ENCODE measurements around the gene GOLGA6L7.

The GOLGA6L7 gene

DNA sequence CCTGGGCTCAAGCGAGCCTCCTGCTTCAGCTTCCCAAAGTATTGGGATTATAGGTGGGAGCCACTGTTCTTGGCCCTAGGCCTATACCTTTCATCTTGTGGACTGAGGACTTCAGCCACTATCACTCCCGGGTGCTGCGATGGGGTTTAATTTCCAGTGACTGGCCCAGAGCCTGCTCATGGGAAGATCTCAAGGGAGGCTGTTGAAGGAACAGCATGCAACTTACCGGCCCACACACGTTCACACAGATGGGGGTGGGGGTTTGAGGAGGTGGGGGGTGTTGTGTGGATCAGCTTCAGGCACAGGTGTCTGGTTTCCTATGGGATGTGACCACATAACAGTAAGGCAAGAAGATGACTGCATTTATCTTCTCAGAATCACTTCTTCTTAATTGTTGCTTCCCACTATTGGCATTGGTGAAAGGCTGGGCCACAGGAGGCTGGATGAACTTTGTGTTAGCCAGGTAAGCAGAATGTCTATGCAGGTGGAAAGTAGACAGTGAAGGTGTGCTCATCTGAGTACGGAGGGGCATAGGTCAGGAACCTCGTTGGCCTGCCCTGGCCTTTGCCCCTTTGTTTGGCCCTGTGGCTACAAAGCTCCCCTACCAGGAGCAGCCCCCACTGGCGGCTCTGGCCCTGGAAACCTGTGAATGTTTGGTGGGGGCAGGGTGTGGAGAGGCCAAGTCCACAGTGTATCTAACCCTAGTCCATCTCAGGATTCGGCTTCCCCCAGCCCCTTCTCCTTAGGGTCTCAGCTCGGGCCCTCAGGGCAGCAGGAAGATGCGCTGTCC, 35.9 kb upstream of the GOLGA6L7 start:
- no peak for DNase-seq (ENCODE audit: low spot score)
- POLR2A ChIA-PET (ENCODE audit: low non-redundant PET), result no interaction called here
- CTCF ChIA-PET, result no interaction called here
- H3K27ac ChIP-seq, result no peak overlapping the region
- TF ChIP-seq, protein P1, sequence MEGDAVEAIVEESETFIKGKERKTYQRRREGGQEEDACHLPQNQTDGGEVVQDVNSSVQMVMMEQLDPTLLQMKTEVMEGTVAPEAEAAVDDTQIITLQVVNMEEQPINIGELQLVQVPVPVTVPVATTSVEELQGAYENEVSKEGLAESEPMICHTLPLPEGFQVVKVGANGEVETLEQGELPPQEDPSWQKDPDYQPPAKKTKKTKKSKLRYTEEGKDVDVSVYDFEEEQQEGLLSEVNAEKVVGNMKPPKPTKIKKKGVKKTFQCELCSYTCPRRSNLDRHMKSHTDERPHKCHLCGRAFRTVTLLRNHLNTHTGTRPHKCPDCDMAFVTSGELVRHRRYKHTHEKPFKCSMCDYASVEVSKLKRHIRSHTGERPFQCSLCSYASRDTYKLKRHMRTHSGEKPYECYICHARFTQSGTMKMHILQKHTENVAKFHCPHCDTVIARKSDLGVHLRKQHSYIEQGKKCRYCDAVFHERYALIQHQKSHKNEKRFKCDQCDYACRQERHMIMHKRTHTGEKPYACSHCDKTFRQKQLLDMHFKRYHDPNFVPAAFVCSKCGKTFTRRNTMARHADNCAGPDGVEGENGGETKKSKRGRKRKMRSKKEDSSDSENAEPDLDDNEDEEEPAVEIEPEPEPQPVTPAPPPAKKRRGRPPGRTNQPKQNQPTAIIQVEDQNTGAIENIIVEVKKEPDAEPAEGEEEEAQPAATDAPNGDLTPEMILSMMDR (conservative IDR thresholded peaks at IDR 0.05; ENCODE audit: low read depth), result no peak

DNA sequence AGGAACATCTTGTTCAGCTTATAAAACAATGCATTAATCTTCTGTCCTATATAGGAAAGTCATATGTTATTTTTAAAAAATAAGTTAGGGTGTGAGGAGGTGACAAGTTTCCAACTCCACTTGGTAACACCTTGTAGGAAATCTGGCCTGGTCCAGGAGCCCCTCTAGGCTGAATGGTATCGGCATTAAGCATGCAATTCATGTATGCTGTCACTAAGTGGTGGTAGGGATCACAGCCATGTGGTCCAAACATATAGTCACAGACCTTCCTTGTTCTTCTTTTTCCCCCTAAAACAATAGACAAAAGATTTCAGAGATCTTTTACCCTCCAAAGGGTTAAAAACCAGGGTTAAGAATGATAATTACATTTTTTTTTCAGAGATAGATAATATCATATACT, 33.2 kb upstream of the GOLGA6L7 start:
- no peak overlapping the region for H3K27ac ChIP-seq
- TF ChIP-seq, protein P1 (conservative IDR thresholded peaks at IDR 0.05; ENCODE audit: low read depth), result no peak
- ChIA-PET CTCF (no interaction called here), POLR2A (ENCODE audit: low non-redundant PET) (no interaction called here)
- DNase-seq (ENCODE audit: low spot score), result no peak

DNA sequence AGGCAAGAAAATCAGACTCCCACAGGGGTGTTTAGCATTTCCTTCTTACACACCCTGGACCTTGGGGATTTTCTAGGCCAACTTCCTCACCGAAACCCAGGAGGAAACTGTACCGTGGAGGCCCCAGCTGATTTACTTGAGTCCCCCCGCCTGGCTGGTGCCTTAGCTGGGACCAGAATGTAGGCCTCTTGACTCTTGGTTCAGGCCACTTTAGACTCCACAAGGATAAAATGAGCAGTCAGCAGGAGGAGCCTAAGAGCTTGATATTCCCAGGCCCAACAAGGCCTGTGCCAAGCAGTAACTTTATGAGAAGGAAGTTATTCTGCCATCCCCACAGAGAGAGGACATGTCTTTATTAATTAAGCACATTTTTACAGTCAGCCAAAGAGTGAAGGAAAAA, 32.7 kb upstream of the GOLGA6L7 start:
- ChIA-PET POLR2A (ENCODE audit: low non-redundant PET) (no interaction called here), CTCF (no interaction called here)
- TF ChIP-seq, protein P1 (conservative IDR thresholded peaks at IDR 0.05; ENCODE audit: low read depth), result no peak
- DNase-seq (ENCODE audit: low spot score), result no peak
- H3K27ac ChIP-seq, result no peak overlapping the region

DNA sequence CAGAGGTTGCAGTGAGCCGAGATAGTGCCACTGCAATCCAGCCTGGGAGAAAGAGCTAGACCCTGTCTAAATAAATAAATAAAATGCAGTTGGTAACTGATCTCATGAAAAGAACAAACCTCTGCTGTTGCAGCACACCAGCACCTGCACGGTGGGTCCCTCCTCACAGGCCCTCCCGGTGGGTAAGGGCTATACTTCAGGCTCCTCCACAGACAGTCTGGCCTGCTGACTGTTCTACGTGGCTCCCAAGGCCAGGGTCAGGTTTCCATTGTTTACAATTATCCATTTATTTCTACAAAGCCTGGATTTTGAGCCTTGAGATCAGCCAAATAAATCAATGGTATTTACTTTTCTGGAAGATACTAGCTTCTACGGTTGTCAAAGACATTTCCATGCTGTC, 32.2 kb upstream of the GOLGA6L7 start:
- DNase-seq (ENCODE audit: low spot score), result no peak
- POLR2A ChIA-PET (ENCODE audit: low non-redundant PET), result no interaction called here
- no peak overlapping the region for H3K27ac ChIP-seq
- CTCF ChIA-PET, result no interaction called here
- TF ChIP-seq, protein P1 (conservative IDR thresholded peaks at IDR 0.05; ENCODE audit: low read depth), result no peak

DNA sequence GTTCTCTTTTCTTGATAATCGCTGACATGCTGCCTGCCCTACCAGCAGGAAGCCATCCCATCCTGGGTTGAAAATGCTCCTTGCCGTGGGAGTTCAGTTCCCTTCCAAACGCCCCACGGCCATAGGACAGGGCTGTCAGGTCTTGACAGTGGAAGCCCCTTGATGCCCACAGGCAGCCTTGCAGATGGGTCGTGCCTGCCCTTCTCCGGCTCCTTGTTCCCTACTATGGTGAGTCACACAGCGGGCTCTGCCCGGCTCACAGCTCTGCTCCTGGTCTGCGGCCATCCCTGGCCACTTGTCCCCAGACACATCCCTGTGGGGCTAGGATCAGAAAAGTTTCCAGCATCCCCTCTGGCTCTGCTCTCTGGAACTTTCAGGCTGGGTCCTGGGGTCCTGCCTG, 31.1 kb upstream of the GOLGA6L7 start:
- ChIA-PET CTCF (no interaction called here), POLR2A (ENCODE audit: low non-redundant PET) (no interaction called here)

DNA sequence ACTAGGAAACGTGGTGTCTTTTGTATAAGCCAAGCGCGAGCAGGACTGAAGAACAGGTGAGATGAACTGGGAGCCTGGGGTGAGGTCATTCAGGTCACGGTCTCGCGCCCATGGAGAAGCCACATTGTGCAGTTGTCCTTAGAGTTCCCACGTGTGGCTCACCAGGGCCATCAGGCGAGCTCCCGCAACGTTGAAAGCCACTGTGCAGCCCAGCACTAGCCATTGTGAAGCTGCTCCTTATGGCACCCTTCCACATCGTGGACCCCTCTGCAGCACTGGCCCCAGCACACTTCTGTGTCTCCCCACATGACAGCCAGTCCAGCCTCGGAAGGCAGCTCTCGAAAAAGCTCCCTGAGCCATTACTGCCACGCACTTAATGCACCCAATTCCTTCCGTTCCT, 29.8 kb upstream of the GOLGA6L7 start:
- no peak for DNase-seq (ENCODE audit: low spot score)
- ChIA-PET CTCF (no interaction called here), POLR2A (ENCODE audit: low non-redundant PET) (no interaction called here)
- H3K27ac ChIP-seq, result no peak overlapping the region
- TF ChIP-seq, protein P1 (conservative IDR thresholded peaks at IDR 0.05; ENCODE audit: low read depth), result no peak

More for the DNA sequence above, 31.1 kb upstream of the GOLGA6L7 start:
- no peak overlapping the region for H3K27ac ChIP-seq
- TF ChIP-seq, protein P1 (conservative IDR thresholded peaks at IDR 0.05; ENCODE audit: low read depth), result no peak
- no peak for DNase-seq (ENCODE audit: low spot score)

All from RWPE1 (cell line).